GM21515 (cell line): ENCODE data around the gene PTTG1IP.

Experiments used
- ATAC-seq: cut with Tn5 transposase; IDR thresholded peaks from one replicate; pipeline ENCODE4 v1.9.1; 2021; ENCODE audit not compliant: unreplicated experiment

PTTG1IP gene

GRCh38 chr21:44867999-44868700 is 5.3 kb downstream of the PTTG1IP start:
- ATAC-seq = no peak

DNA sequence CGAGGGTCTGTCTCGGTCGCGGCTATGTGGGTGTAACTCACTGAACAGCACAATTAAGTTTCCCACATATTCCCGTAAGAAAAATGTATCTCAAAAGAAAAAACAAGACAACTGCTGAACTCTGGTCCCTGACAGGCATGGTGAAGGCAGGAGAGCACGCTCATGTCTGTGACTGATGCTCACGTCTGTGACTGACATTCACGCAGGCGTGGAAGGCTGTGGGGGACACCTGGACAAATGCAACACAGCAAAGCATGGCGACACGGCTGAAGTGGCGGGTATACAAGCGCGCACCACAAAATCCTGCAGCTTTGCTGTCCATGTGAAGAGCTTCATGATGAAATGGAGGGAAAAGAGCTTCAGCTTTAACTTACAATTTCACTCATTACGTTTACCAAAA is 6.0 kb downstream of the PTTG1IP start:
- ATAC-seq = no peak

GRCh38 chr21:44866780-44867179 is 6.7 kb downstream of the PTTG1IP start:
- ATAC-seq = no peak

GRCh38 chr21:44865561-44866280 is 7.8 kb downstream of the PTTG1IP start:
- no peak for ATAC-seq

DNA sequence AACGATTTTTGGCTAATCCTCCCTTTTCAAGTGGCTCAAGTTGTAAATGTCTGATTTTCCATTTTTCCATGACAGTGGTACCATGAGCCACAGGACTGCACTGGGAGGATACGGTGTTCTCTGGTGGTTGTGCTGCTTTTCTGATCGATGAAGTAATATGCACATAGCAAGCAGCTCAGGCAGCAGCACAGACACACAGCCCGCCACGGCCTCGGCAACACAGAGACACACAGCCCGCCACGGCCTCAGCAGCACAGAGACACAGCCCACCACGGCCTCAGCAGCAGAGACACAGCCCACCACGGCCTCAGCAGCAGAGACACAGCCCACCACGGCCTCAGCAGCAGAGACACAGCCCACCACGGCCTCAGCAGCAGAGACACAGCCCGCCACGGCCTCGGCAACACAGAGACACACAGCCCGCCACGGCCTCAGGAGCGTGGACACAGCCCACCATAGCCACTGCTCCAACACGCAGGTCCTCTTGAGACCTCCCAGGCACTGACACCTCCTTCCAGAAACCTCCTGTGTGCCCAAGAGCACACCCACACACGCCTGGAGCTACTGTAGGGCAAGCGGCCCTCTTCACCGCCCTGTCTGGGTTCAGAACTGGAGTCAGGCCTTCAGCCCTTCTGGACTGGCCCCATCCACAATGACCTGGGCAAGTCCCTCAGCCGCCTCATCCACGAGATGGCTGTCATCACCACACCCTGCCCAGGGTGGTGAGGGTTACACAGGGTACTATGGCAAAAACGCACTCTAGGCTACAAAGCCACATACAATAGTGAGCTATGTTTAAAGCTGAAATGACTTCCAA is 10.4 kb downstream of the PTTG1IP start:
- ATAC-seq = no peak

- ATAC-seq = no peak
Observed at GRCh38 chr21:44858791-44859190, 14.7 kb downstream of the PTTG1IP start.

GRCh38 chr21:44858291-44858690 is 15.2 kb downstream of the PTTG1IP start:
- no peak for ATAC-seq

DNA sequence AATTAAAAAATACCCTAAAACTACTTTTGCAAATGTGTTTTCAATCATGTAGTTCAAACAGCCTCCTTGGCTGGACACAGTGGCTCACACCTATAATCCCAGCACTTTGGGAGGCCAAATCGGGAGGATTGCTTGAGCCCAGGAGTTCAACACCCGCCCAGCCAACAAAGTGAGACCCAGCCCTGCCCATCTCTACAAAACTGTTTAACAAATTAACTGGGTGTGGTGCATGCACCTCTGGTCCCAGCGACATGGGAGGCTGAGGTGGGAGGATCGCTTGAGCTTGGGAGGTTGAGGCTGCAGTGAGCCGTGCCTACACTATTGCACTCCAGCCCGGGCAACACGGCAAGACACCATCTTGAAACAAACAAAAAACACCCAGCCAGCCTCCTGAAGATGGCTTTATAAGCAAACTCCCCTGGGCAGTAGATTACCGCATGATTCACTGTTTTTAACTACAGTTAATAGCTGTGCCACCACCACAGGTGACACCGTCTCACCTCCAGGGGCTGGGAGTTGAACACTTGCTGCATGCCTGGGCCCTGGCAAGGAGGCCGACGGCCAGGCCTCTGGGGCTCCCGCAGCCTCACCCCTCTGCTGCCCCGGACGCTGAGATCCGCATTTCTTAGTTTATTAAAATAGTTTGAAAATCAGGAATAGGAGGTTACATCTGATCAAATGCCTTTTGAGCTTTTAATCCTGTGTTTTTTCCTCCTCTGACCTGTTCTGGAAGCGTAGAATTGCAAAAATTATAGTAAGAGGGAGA is 16.2 kb downstream of the PTTG1IP start:
- ATAC-seq = no peak

DNA sequence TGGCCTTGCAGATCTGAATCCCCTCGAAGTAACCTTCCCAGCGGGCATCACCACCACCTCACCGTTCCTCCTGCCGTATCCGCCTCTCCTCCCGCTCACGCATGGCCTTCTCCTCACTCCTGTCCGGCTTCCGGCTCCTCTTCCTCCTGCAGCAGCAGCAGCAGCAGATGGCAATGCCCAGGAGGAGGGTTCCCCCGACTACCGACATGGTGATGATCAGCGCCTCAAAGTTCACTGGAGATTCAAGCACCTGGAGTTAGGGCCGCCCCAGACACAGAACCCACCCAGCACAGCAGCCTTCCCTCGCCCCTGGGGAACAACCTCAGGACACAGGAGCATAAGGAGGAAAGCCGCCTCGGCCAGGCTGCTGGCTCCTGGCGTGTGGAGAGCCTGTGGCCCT is 17.4 kb downstream of the PTTG1IP start:
- ATAC-seq = no peak

- ATAC-seq = no peak
Observed at GRCh38 chr21:44855572-44855971, 17.9 kb downstream of the PTTG1IP start.

GRCh38 chr21:44854664-44855446 is 18.6 kb downstream of the PTTG1IP start:
- no peak for ATAC-seq

- ATAC-seq = no peak
Observed at GRCh38 chr21:44854391-44854663, 19.2 kb downstream of the PTTG1IP start.

GRCh38 chr21:44853601-44854390 is 19.7 kb downstream of the PTTG1IP start:
- ATAC-seq = no peak

DNA sequence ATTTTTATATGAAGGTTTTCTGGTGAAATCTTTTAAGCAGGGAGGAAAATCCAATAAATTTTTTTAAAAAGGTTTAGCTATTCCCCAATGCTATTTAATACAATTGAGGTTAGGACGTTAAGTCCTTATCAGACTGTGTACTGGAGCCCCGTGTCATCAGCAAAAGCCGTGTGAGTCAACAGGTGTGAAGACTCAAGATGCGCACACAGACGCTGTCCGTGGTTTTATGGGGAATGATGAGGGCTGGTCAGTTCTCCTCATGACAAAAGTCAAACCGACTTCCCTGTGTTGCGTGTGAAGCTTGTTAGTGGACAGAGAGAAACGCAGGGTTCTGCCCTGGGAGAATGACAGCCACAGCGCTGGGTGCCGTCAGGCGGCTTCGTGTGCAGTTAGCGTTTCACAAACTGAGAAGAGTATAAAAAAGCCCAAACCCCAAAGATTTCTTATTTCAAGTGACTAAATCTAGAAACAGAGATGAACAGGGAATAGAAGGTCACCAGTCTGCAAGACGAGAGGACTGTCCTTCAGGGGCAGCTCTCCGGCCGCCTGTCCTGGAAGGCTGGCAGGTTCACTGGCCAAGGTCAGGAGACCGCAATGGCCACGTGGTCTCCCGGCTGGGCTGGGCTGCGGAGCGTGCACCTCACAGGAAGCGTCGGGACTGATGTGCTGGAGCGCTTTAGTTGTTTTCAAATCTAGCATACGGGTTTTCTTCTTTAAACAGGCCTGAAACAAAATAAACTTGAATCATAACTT is 22.4 kb downstream of the PTTG1IP start:
- no peak for ATAC-seq

DNA sequence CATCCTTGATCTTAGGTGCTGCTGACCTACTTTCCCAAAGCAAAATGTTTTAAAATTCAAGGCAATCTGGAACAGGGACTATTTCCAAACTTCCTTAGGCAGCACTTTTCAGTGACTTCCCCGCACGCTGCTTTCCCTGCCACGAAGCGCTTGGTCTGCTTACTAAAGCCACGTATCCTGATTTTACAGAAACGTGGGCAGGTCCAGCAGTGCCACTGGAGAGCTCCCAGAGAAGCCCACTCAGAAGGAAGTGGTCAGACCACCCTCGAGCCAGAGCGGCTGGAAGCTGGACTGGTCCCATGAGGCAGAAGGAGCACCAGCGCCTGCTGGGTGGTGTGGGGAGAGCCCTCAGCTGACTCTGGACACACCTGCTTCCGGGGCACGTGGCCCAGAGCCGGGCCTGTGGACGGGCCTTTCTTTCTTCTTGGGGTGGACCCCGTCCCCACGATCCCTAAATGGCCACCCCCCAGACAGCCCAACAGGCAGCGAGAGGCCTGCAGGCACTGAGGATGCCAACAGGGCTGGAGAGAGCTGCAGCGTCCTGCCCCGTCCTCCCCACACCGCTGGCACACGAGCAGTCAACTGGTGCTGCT is 23.2 kb downstream of the PTTG1IP start:
- no peak for ATAC-seq

DNA sequence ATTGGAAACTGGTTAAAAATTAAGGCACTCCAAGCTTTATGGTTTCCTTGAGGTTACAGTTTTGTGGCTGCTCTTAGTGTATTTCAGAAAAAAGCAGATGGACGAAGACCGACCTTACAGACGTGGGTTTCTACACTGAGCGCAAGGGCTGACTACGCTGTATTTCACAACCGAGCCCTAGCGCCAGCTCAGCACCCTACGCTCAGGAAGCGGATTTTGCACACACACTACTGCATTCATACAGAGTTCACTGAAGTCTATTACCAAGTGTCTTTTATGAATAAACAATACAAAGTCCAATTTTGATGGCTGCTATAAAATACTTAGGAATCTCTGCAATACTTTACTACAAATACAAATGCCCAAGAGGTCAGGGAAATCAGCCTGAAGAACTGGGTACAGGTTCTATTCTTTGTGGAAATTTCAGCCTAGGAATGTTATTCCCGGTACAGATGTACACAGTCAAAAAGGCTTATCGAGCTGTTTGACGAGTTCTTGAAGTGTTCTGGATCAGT is 23.8 kb downstream of the PTTG1IP start:
- no peak for ATAC-seq

GRCh38 chr21:44848821-44849521 is 24.5 kb downstream of the PTTG1IP start:
- ATAC-seq = no peak
